ENCODE results near the gene DNAH14. TPM values are rescaled to one million over a fixed set of nuclear protein-coding genes. Genes with fewer than 3 reads are reported as not detected.

DNAH14 gene
- total and polyA plus RNA-seq, 10 of the 15 experiments (the other 5 are each of a cell fraction or from before 2014, with no cell fraction given): 2.0 to 7.9 (median 4.8) TPM

DNA sequence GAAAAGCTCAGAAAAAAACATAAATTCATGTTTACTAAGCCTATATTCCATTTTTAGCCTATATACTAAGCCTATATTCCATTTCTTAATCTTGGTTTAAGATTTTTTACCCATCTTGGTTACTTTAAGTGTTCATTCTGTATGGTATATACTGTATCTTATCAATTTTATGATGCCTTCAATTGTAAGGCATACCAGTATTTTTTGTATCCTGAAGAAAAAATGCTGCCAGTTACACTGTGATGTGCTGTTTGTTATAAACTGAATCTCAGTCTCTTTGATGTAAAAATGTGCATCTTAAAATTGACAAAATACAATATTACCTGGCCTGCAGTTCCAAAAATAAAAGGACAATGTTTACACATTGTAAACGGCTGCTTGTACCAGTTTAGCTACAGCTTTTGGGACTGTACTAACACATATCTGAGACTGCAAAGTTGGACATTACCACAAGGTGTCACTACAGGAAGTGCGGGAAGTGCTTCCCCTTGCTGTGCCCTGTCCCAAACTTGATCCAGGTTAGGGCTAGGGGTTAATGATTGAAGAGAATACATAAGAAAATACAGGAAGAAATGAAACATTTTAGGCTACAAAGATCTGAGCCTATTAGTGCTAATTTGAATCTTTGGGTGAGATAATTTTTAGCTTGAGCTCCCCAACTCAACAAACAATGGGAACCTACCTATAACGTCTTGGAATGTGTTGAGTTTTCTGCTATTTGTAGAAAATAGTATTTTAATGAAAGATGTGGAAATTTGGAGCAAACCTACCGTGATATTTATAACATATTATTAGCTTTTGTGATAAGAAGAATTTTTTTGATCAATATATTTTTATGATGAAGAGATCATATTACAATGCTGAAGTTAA, 389.5 kb downstream of the DNAH14 start:
- Histone ChIP-seq H2AFZ (ENCODE audit: control insufficient read depth, low read depth, low read length) (no peak overlapping the region), H3K27me3 (replicated peaks in 1 of 2; ENCODE audit: control insufficient read depth in 2 of 2, insufficient read depth in 2 of 2, low read length in 1 of 2) (no peaks in the 10 kb centered on the region), H3K9ac (ENCODE audit: control insufficient read depth, insufficient read depth, low read length) (no peak overlapping the region), H3K9me3 (replicated peaks; ENCODE audit: control insufficient read depth, insufficient read depth, low read length) (no peaks in the 10 kb centered on the region), H3K79me2 (ENCODE audit: control insufficient read depth, insufficient read depth, low read length) (no peaks in the 10 kb centered on the region), H4K20me1 (ENCODE audit: control insufficient read depth, insufficient read depth) (no peaks in the 10 kb centered on the region), H3K4me2 (ENCODE audit: control insufficient read depth, insufficient read depth) (no peak overlapping the region), H3K27ac (ENCODE audit: control insufficient read depth, insufficient read depth) (no peak overlapping the region), H3K36me3 (ENCODE audit: control insufficient read depth in 2 of 2, insufficient read depth in 2 of 2, low read length in 1 of 2) (no peaks in the 10 kb centered on the region), H3K4me3 (no peak overlapping the region), H3K4me1 (ENCODE audit: control insufficient read depth, insufficient read depth, low read length) (no peaks in the 10 kb centered on the region; the same call in 1 of the 2 replicates)
- ATAC-seq: peak; percentile 96
- BruUV-seq (replicated peaks): no TSS peak
- ChIA-PET SMC1A (ENCODE audit: uncharacterized antibody, unreplicated experiment) (interaction anchor here (0.6 to 2.2 kb wide), 11 partner anchors 10 to 148 kb away, joined by 3 to 9 read pairs (median 4); no protein-coding TSS in a partner anchor), POLR2A (interaction anchor here (1.0 kb wide), 1 partner anchor 126 kb away, joined by 3 read pairs; no protein-coding TSS in a partner anchor), CTCF (interaction anchor here (0.6 to 3.4 kb wide), 29 partner anchors 9 to 806 kb away, joined by 3 to 29 read pairs (median 4); no protein-coding TSS in a partner anchor), RAD21 (ENCODE audit: unreplicated experiment) (interaction anchor here (0.7 to 1.6 kb wide), 10 partner anchors 13 to 656 kb away, joined by 3 to 6 read pairs (median 3); no protein-coding TSS in a partner anchor)
- peak; percentile 2 for DNase-seq (ENCODE audit: low read depth, low spot score)
- peak; percentile 82 for FAIRE-seq
- in situ Hi-C loops (cut with MboI) (no loop called here), intact Hi-C loops (cut with micrococcal nuclease; ENCODE audit: unreplicated experiment) (loop anchor here (1.0 kb wide), 2 partner anchors 24 to 657 kb away; no protein-coding TSS in a partner anchor)
- 8% methylated on average over 4 of the region's 4 CpGs for WGBS (ENCODE audit: insufficient coverage, insufficient replicate concordance, low lambda C conversion rate, missing lambda C conversion rate)
- TF ChIP-seq, protein P1, sequence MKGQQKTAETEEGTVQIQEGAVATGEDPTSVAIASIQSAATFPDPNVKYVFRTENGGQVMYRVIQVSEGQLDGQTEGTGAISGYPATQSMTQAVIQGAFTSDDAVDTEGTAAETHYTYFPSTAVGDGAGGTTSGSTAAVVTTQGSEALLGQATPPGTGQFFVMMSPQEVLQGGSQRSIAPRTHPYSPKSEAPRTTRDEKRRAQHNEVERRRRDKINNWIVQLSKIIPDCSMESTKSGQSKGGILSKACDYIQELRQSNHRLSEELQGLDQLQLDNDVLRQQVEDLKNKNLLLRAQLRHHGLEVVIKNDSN (IDR thresholded peaks at IDR 0.05; ENCODE audit: borderline replicate concordance, extremely low read length, insufficient read depth, low read depth, low read length): no peak
- no peak for TF ChIP-seq SMAD5 (IDR thresholded peaks at IDR 0.05; ENCODE audit: low read depth)
- TF ChIP-seq, protein P2, sequence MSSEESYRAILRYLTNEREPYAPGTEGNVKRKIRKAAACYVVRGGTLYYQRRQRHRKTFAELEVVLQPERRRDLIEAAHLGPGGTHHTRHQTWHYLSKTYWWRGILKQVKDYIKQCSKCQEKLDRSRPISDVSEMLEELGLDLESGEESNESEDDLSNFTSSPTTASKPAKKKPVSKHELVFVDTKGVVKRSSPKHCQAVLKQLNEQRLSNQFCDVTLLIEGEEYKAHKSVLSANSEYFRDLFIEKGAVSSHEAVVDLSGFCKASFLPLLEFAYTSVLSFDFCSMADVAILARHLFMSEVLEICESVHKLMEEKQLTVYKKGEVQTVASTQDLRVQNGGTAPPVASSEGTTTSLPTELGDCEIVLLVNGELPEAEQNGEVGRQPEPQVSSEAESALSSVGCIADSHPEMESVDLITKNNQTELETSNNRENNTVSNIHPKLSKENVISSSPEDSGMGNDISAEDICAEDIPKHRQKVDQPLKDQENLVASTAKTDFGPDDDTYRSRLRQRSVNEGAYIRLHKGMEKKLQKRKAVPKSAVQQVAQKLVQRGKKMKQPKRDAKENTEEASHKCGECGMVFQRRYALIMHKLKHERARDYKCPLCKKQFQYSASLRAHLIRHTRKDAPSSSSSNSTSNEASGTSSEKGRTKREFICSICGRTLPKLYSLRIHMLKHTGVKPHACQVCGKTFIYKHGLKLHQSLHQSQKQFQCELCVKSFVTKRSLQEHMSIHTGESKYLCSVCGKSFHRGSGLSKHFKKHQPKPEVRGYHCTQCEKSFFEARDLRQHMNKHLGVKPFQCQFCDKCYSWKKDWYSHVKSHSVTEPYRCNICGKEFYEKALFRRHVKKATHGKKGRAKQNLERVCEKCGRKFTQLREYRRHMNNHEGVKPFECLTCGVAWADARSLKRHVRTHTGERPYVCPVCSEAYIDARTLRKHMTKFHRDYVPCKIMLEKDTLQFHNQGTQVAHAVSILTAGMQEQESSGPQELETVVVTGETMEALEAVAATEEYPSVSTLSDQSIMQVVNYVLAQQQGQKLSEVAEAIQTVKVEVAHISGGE (CRISPR knock-in tag; IDR thresholded peaks at IDR 0.05): no peak
- TF ChIP-seq RAD21 (IDR thresholded peaks at IDR 0.05; ENCODE audit: insufficient read depth, low read depth, low read length): peak; percentile 65
- TF ChIP-seq RCOR1 (conservative IDR thresholded peaks at IDR 0.05; ENCODE audit: low read depth, low read length): no peak
- peak; percentile 63; the same call in 1 of the 2 replicates for TF ChIP-seq SMC3 (IDR thresholded peaks at IDR 0.05; ENCODE audit: borderline replicate concordance, low read length)
- TF ChIP-seq, protein P3, sequence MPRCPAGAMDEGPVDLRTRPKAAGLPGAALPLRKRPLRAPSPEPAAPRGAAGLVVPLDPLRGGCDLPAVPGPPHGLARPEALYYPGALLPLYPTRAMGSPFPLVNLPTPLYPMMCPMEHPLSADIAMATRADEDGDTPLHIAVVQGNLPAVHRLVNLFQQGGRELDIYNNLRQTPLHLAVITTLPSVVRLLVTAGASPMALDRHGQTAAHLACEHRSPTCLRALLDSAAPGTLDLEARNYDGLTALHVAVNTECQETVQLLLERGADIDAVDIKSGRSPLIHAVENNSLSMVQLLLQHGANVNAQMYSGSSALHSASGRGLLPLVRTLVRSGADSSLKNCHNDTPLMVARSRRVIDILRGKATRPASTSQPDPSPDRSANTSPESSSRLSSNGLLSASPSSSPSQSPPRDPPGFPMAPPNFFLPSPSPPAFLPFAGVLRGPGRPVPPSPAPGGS (IDR thresholded peaks at IDR 0.05; ENCODE audit: borderline replicate concordance, insufficient read depth, low read depth, low read length, poor library complexity, severe bottlenecking): no peak
- TF ChIP-seq RB1 (IDR thresholded peaks at IDR 0.05; ENCODE audit: borderline replicate concordance): no peak
- TF ChIP-seq, protein P4, sequence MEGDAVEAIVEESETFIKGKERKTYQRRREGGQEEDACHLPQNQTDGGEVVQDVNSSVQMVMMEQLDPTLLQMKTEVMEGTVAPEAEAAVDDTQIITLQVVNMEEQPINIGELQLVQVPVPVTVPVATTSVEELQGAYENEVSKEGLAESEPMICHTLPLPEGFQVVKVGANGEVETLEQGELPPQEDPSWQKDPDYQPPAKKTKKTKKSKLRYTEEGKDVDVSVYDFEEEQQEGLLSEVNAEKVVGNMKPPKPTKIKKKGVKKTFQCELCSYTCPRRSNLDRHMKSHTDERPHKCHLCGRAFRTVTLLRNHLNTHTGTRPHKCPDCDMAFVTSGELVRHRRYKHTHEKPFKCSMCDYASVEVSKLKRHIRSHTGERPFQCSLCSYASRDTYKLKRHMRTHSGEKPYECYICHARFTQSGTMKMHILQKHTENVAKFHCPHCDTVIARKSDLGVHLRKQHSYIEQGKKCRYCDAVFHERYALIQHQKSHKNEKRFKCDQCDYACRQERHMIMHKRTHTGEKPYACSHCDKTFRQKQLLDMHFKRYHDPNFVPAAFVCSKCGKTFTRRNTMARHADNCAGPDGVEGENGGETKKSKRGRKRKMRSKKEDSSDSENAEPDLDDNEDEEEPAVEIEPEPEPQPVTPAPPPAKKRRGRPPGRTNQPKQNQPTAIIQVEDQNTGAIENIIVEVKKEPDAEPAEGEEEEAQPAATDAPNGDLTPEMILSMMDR (IDR thresholded peaks at IDR 0.05 in 2 of 3, conservative IDR thresholded peaks at IDR 0.05 in 1 of 3; ENCODE audit: control insufficient read depth in 2 of 3, extremely low read depth in 1 of 3, insufficient read depth in 1 of 3, low read depth in 3 of 3, low read length in 3 of 3): peak; percentile 69 to 86 (median 74)
- no peak for TF ChIP-seq SPI1 (IDR thresholded peaks at IDR 0.05; ENCODE audit: borderline replicate concordance, insufficient read depth, low read depth, low read length)
- no peak for TF ChIP-seq SMAD1 (IDR thresholded peaks at IDR 0.05; ENCODE audit: low read depth, partially characterized antibody)
- TF ChIP-seq PAX5 (IDR thresholded peaks at IDR 0.05; ENCODE audit: borderline replicate concordance, low read depth, low read length): no peak
- TF ChIP-seq, protein P5, sequence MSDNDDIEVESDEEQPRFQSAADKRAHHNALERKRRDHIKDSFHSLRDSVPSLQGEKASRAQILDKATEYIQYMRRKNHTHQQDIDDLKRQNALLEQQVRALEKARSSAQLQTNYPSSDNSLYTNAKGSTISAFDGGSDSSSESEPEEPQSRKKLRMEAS (IDR thresholded peaks at IDR 0.05; ENCODE audit: low read depth, low read length): no peak

All from GM12878 (cell line).